ENCODE data around the gene SCAMP4. TPM values are rescaled to one million over a fixed set of nuclear protein-coding genes. Genes with fewer than 3 reads are reported as not detected.

SCAMP4 gene
- 10 to 100 TPM; 27.5 to 37.9 TPM for total RNA-seq

- POLR2A ChIA-PET, result no interaction called here
These were observed at the start of gene SCAMP4, which contains the start of gene ADAT3 for GRCh38 chr19:1905110-1905862. TSS of gene SCAMP4 (plus strand) at chr19:1905399. CDS start at chr19:1915020, 9,621 bp downstream. TSS of gene ADAT3 (plus strand) at chr19:1905399. CDS start at chr19:1912048, 6,649 bp downstream.

DNA sequence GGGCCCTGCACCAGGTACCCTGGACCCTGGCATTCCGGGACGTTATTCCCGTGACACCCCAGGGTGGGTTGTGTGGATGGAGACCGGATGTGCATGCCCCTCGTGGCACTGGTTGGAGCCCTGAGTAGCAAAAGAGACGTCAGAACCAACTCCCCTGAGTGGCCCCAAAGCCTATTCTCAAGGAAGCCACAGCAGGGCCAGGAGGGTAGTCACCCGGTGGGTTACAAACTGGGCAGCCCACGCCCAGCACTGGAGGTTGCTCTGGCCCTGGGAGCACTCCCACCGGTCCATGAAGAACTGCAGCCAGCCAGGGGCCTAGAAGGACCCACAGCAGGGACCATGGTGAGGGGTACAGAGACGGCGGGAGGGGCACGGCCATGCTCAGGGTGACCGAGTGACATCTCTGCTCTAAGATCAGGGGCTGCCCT is 49.4 kb upstream of the SCAMP4 start:
- H3K4me1 Mint-ChIP-seq, result peaks cover 65% of the 10 kb centered on the region
- H3K36me3 Mint-ChIP-seq (ENCODE audit: low read depth), result peaks cover 7% of the 10 kb centered on the region
- H3K27me3 Mint-ChIP-seq, result no peaks in the 10 kb centered on the region
- H3K4me3 Mint-ChIP-seq, result peak overlapping the region; percentile 79
- peak overlapping the region; percentile 96 for H3K27ac Mint-ChIP-seq
- ChIA-PET CTCF (interaction anchor here (1.4 kb wide), 1 partner anchor 29 kb away, joined by 4 read pairs; the partner anchor contains the start of gene ABHD17A), POLR2A (no interaction called here)
- peak; percentile 44 for DNase-seq
- H3K9me3 Mint-ChIP-seq, result no peaks in the 10 kb centered on the region

More at GRCh38 chr19:1905110-1905862, at the start of gene SCAMP4, which contains the start of gene ADAT3:
- Mint-ChIP-seq H3K9me3 (no peaks in the 10 kb centered on the region), H3K27ac (peak within 1 kb of the TSS; percentile 88), H3K4me3 (peak within 1 kb of the TSS; percentile 81), H3K36me3 (ENCODE audit: low read depth) (peaks cover 7% of the 10 kb centered on the region), H3K27me3 (no peaks in the 10 kb centered on the region), H3K4me1 (peaks cover 52% of the 10 kb centered on the region)
- CTCF ChIA-PET, result interaction anchor here (0.9 to 1.5 kb wide), 3 partner anchors 8 to 39 kb away, joined by 3 to 5 read pairs (median 4); no protein-coding TSS in a partner anchor
- peak; percentile 99 for DNase-seq

DNA sequence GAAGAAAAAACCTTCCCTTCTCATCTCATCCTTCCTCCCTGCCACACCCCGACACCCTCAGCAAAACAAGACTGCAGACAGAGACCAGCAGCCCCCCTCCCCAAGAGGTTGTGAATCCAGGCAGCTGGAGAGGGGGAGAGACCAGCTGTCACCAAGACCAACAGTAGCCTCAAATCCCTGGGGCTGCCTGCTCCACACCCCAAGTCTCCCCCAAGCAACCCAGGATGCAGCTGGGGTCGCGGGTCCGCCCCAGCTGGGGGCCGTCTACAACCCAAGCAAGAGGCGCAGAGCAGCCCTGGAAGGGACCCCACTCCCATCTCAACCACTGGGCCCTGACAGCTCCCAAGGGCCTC is 48.9 kb upstream of the SCAMP4 start:
- no peaks in the 10 kb centered on the region for H3K27me3 Mint-ChIP-seq
- H3K36me3 Mint-ChIP-seq (ENCODE audit: low read depth), result peaks cover 4% of the 10 kb centered on the region
- peak overlapping the region; percentile 79 for H3K4me3 Mint-ChIP-seq
- no peak for DNase-seq
- CTCF ChIA-PET, result interaction anchor here (1.2 to 2.2 kb wide), 3 partner anchors 18 to 30 kb away, joined by 3 to 7 read pairs (median 4); no protein-coding TSS in a partner anchor
- H3K4me1 Mint-ChIP-seq, result peaks cover 65% of the 10 kb centered on the region
- no peaks in the 10 kb centered on the region for H3K9me3 Mint-ChIP-seq
- H3K27ac Mint-ChIP-seq, result peak overlapping the region; percentile 96
- POLR2A ChIA-PET, result no interaction called here

GRCh38 chr19:1856698-1857603 is 48.2 kb upstream of the SCAMP4 start:
- peak overlapping the region; percentile 79 for H3K4me3 Mint-ChIP-seq
- peak overlapping the region; percentile 96 for H3K27ac Mint-ChIP-seq
- ChIA-PET POLR2A (no interaction called here), CTCF (interaction anchor here (1.1 to 2.2 kb wide), 6 partner anchors 19 to 196 kb away, joined by 3 to 7 read pairs (median 4); no protein-coding TSS in a partner anchor)
- peaks cover 70% of the 10 kb centered on the region for H3K4me1 Mint-ChIP-seq
- H3K27me3 Mint-ChIP-seq, result no peaks in the 10 kb centered on the region
- no peak for DNase-seq
- peaks cover 4% of the 10 kb centered on the region for H3K36me3 Mint-ChIP-seq (ENCODE audit: low read depth)
- no peaks in the 10 kb centered on the region for H3K9me3 Mint-ChIP-seq

GRCh38 chr19:1857648-1858326 is 47.4 kb upstream of the SCAMP4 start:
- DNase-seq, result no peak
- H3K4me3 Mint-ChIP-seq, result peak overlapping the region; percentile 65
- H3K9me3 Mint-ChIP-seq, result no peaks in the 10 kb centered on the region
- H3K27me3 Mint-ChIP-seq, result no peaks in the 10 kb centered on the region
- POLR2A ChIA-PET, result interaction anchor here (0.6 kb wide), 1 partner anchor 437 kb away, joined by 3 read pairs; no protein-coding TSS in a partner anchor
- peak overlapping the region; percentile 83 for H3K27ac Mint-ChIP-seq
- H3K4me1 Mint-ChIP-seq, result peaks cover 68% of the 10 kb centered on the region
- peaks cover 4% of the 10 kb centered on the region for H3K36me3 Mint-ChIP-seq (ENCODE audit: low read depth)
- CTCF ChIA-PET, result interaction anchor here (1.1 to 2.2 kb wide), 5 partner anchors 19 to 195 kb away, joined by 3 to 7 read pairs (median 3); no protein-coding TSS in a partner anchor

- H3K9me3 Mint-ChIP-seq, result no peaks in the 10 kb centered on the region
- H3K4me3 Mint-ChIP-seq, result peak overlapping the region; percentile 47
- no peak for DNase-seq
- H3K36me3 Mint-ChIP-seq (ENCODE audit: low read depth), result no peaks in the 10 kb centered on the region
- peaks cover 61% of the 10 kb centered on the region for H3K4me1 Mint-ChIP-seq
- H3K27me3 Mint-ChIP-seq, result no peaks in the 10 kb centered on the region
- ChIA-PET POLR2A (interaction anchor here (0.6 kb wide), 1 partner anchor 438 kb away, joined by 3 read pairs; no protein-coding TSS in a partner anchor), CTCF (interaction anchor here (0.8 to 2.2 kb wide), 4 partner anchors 18 to 194 kb away, joined by 3 to 7 read pairs (median 4); no protein-coding TSS in a partner anchor)
- peak overlapping the region; percentile 57 for H3K27ac Mint-ChIP-seq
These were observed 46.7 kb upstream of the SCAMP4 start for GRCh38 chr19:1858412-1859081.

- ChIA-PET POLR2A (no interaction called here), CTCF (no interaction called here)
- Mint-ChIP-seq H3K27me3 (no peaks in the 10 kb centered on the region), H3K9me3 (no peaks in the 10 kb centered on the region), H3K27ac (peak overlapping the region; percentile 69), H3K4me1 (peaks cover 58% of the 10 kb centered on the region), H3K4me3 (no peak overlapping the region), H3K36me3 (ENCODE audit: low read depth) (no peaks in the 10 kb centered on the region)
- DNase-seq, result no peak
These were observed 45.8 kb upstream of the SCAMP4 start for GRCh38 chr19:1859331-1859781.

GRCh38 chr19:1860042-1860775 is 45.0 kb upstream of the SCAMP4 start:
- H3K9me3 Mint-ChIP-seq, result no peaks in the 10 kb centered on the region
- peak; percentile 70 for DNase-seq
- no peaks in the 10 kb centered on the region for H3K36me3 Mint-ChIP-seq (ENCODE audit: low read depth)
- POLR2A ChIA-PET, result no interaction called here
- H3K4me3 Mint-ChIP-seq, result no peak overlapping the region
- H3K4me1 Mint-ChIP-seq, result peaks cover 50% of the 10 kb centered on the region
- CTCF ChIA-PET, result interaction anchor here (0.5 to 0.6 kb wide), 3 partner anchors 15 to 273 kb away, joined by 3 to 4 read pairs (median 4); no protein-coding TSS in a partner anchor
- H3K27ac Mint-ChIP-seq, result no peak overlapping the region
- H3K27me3 Mint-ChIP-seq, result no peaks in the 10 kb centered on the region

- CTCF ChIA-PET, result interaction anchor here (0.5 to 0.6 kb wide), 2 partner anchors 23 to 274 kb away, joined by 3 to 4 read pairs; no protein-coding TSS in a partner anchor
- Mint-ChIP-seq H3K27ac (no peak overlapping the region), H3K4me3 (peak overlapping the region; percentile 94), H3K4me1 (peaks cover 54% of the 10 kb centered on the region), H3K36me3 (ENCODE audit: low read depth) (no peaks in the 10 kb centered on the region), H3K9me3 (no peaks in the 10 kb centered on the region), H3K27me3 (no peaks in the 10 kb centered on the region)
- POLR2A ChIA-PET, result no interaction called here
- no peak for DNase-seq
These were observed 44.2 kb upstream of the SCAMP4 start for GRCh38 chr19:1860821-1861598.

DNA sequence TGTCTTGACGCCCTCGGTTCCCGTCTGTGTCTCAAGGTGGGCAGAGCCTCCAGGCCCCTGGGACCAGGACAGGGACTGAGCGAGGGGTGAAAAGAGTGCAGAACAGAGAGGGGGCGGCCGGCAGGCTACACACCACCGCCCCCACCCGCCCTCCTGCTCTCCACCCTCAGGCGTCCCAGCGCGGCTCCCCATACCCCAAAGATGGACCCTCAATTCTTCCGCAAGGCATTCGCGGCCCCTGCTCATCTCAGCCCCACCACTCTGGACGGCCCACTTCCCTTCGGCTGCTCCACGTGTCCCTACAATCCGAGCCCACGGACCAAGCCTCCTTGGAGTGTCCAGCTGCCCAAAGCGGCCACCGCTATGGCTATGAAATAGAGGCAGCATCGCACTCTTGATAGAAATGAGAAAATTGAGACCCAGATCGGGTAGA is 43.6 kb upstream of the SCAMP4 start:
- Mint-ChIP-seq H3K9me3 (no peaks in the 10 kb centered on the region), H3K36me3 (ENCODE audit: low read depth) (no peaks in the 10 kb centered on the region), H3K27ac (peak overlapping the region; percentile 72), H3K4me3 (peak overlapping the region; percentile 94), H3K4me1 (peaks cover 49% of the 10 kb centered on the region), H3K27me3 (no peaks in the 10 kb centered on the region)
- POLR2A ChIA-PET, result no interaction called here
- DNase-seq, result no peak
- CTCF ChIA-PET, result no interaction called here

GRCh38 chr19:1862068-1862423 is 43.2 kb upstream of the SCAMP4 start:
- peaks cover 52% of the 10 kb centered on the region for H3K4me1 Mint-ChIP-seq
- H3K27me3 Mint-ChIP-seq, result no peaks in the 10 kb centered on the region
- no peaks in the 10 kb centered on the region for H3K36me3 Mint-ChIP-seq (ENCODE audit: low read depth)
- H3K27ac Mint-ChIP-seq, result peak overlapping the region; percentile 95
- DNase-seq, result no peak
- CTCF ChIA-PET, result no interaction called here
- H3K9me3 Mint-ChIP-seq, result no peaks in the 10 kb centered on the region
- POLR2A ChIA-PET, result no interaction called here
- peak overlapping the region; percentile 94 for H3K4me3 Mint-ChIP-seq

Data from activated CD4-positive, alpha-beta T cell treated with anti-CD3 and anti-CD28 coated beads, Interleukin-2, amount 10 ng/mL, durations not matched to agents 7 days and 5 days (primary cell).